Left ventricle myocardium superior (tissue), 1 donor: Measurements from ENCODE around the gene ADRA1B. TPM values are rescaled to one million over a fixed set of nuclear protein-coding genes. Genes with fewer than 3 reads are reported as not detected.

Experiments used
- ATAC-seq: fragments of 200-7000 bp; cut with Tn5 transposase; one replicate; pipeline ENCODE4 v1.9.1; 2020; ENCODE audit warnings: mild to moderate bottlenecking, moderate library complexity
- DNase-seq: peaks from one replicate; pipeline ENCODE4 v3.0.0-alpha.2; 2020
- intact Hi-C: fragments of 100-400 bp; cut with micrococcal nuclease; formaldehyde crosslinking; loops from one replicate; pipeline ENCODE4 v1.11.0; 2022
- total RNA-seq: library from RNA; stranded (reverse); fragmentation: NEBNext Ultra II Directional; extraction: Animal tissue kit (Norgen Biotek cat#: 25700); gene quantifications from one replicate; pipeline ENCODE4 v1.2.1, GENCODE V29; 2021
- donor health status: DM: no; HTN: yes; CAD: no; lungs with severe emphysema.

ADRA1B gene
- total RNA-seq, 1 donor from 2014 or later: 1.4 TPM

DNA sequence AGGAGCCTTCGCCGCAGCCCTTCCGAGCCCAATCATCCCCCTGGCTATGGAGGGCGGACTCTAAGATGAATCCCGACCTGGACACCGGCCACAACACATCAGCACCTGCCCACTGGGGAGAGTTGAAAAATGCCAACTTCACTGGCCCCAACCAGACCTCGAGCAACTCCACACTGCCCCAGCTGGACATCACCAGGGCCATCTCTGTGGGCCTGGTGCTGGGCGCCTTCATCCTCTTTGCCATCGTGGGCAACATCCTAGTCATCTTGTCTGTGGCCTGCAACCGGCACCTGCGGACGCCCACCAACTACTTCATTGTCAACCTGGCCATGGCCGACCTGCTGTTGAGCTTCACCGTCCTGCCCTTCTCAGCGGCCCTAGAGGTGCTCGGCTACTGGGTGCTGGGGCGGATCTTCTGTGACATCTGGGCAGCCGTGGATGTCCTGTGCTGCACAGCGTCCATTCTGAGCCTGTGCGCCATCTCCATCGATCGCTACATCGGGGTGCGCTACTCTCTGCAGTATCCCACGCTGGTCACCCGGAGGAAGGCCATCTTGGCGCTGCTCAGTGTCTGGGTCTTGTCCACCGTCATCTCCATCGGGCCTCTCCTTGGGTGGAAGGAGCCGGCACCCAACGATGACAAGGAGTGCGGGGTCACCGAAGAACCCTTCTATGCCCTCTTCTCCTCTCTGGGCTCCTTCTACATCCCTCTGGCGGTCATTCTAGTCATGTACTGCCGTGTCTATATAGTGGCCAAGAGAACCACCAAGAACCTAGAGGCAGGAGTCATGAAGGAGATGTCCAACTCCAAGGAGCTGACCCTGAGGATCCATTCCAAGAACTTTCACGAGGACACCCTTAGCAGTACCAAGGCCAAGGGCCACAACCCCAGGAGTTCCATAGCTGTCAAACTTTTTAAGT, 819 bp downstream of the ADRA1B start:
- DNase-seq (no peak), ATAC-seq (peak; percentile 2)
- intact Hi-C loops: loop anchor here (10.0 kb wide), 2 partner anchors 402 to 472 kb away; no protein-coding TSS in a partner anchor

DNA sequence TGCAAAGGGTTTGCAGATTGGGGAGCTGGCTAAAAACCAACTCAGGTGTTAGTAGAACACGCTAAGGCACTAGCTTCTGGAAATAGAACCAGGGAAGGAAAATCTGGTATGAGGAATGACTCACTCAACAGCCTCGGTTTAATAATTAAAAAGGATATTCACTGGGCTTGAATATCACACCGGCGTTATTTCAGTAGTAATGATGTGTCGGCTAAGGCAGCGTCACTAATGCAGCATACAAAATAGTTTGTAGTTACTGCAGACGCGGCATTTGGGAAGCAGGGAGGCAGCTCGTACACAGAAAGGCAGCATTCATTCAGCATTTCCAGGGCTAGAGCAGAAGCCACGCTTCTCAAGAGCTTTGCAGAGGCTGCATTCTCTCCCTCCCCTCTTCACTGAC, 1.7 kb downstream of the ADRA1B start:
- DNase-seq: no peak
- intact Hi-C loops: loop anchor here (10.0 kb wide), 2 partner anchors 403 to 473 kb away; no protein-coding TSS in a partner anchor
- ATAC-seq: peak; percentile 7

GRCh38 chr5:159921721-159922120, 5.4 kb downstream of the ADRA1B start:
- intact Hi-C loops: no loop called here
- ATAC-seq: no peak

GRCh38 chr5:159923008-159923407, 6.7 kb downstream of the ADRA1B start:
- DNase-seq (no peak), ATAC-seq (no peak)
- intact Hi-C loops: no loop called here

More at GRCh38 chr5:159921721-159922120, 5.4 kb downstream of the ADRA1B start:
- no peak for DNase-seq

DNA sequence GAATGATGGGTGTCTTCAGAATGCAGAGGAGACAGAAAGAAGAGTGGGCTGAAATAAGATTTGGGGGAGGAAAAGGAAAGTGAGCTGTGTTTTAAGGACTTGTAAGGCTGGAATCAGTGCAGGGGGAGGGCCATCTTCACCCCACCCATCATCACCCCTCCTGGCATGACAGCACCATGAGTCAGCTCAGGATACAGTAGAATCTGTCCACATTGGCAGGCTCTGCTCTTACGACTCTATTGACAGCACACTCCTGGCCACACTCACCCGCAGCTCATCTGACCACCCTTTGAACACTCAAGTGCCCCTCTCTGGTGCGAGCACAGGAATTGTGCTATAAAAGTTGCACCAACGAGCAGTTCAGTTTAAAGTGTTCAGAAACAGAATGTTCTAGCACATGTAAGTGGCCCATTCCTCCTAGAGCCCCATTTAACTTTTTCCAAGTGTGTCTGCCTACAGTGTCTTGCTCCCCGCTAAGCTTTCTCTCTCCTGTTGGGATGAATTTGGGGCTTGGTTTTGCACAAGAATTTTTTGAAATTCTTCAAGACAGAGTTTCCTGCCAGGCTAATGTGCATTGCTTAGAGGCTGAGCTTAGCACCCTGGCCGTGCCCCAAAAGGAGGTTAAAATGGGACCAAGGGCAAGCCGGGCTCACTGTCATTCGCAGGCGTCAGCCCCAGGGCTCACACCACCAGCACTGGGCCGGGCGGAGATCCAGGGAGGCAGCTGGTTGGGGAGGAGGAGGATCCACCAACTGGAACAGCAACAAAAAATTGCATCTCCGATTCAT, 12.0 kb downstream of the ADRA1B start:
- DNase-seq: peak; percentile 79
- peak; percentile 95 for ATAC-seq
- intact Hi-C loops: no loop called here

DNA sequence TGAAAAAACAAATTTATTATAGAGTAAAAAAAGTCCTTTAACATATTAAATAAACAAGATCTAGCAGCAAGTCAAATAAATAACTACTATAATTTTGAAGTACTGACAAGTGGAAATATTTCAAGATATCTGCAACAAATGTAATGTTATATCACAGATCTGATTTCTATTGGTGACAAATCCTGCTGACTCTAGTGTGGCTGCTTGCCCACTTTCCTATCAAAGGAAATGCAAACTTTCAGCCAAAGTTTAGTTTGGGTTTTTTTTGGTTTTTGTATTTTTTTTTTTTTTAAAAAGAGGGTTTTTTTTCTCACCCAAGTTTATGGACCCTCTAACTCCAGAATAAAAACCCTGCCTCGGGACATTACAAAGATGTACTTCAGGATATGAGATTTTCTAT, 12.9 kb downstream of the ADRA1B start:
- ATAC-seq (no peak), DNase-seq (no peak)
- intact Hi-C loops: no loop called here

- DNase-seq (no peak), ATAC-seq (peak; percentile 57)
- intact Hi-C loops: no loop called here
These were observed 17.5 kb downstream of the ADRA1B start for GRCh38 chr5:159933531-159934485.

- intact Hi-C loops: no loop called here
- no peak for DNase-seq
- ATAC-seq: no peak
These were observed 19.7 kb downstream of the ADRA1B start for GRCh38 chr5:159935946-159936345.

- intact Hi-C loops: no loop called here
- no peak for DNase-seq
- ATAC-seq: peak; percentile 68
These were observed 20.5 kb downstream of the ADRA1B start for GRCh38 chr5:159936686-159937329.

- intact Hi-C loops: no loop called here
- no peak for DNase-seq
- ATAC-seq: no peak
These were observed 21.3 kb downstream of the ADRA1B start for GRCh38 chr5:159937580-159937979.

- DNase-seq (no peak), ATAC-seq (no peak)
- intact Hi-C loops: no loop called here
These were observed 27.0 kb downstream of the ADRA1B start for GRCh38 chr5:159943326-159943725.

DNA sequence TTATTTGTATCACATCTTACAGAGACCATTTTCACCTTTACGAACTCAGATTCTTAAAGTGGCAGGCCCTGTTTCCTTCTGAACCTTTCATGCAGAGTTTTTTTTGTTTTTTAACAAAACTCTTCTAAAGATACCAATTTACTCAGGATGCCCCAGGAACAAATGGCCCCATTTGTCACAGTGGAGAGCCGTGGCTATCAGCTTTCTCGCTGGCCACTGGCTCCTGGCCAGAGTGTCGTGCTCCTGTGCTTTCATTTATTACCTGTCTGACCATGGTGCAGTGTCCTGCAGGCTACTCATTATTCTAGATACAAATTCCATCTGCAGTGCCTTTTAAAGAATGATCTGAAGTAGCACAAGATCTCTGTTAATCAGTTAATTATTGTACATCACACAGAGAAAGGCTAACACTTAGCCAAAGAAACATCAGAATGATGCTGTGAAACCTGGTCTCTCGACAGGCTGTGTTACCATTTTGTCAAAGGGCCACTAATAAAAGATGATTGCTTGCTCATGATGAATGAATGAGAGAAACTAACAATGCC, 27.8 kb downstream of the ADRA1B start:
- no peak for ATAC-seq
- intact Hi-C loops: no loop called here

DNA sequence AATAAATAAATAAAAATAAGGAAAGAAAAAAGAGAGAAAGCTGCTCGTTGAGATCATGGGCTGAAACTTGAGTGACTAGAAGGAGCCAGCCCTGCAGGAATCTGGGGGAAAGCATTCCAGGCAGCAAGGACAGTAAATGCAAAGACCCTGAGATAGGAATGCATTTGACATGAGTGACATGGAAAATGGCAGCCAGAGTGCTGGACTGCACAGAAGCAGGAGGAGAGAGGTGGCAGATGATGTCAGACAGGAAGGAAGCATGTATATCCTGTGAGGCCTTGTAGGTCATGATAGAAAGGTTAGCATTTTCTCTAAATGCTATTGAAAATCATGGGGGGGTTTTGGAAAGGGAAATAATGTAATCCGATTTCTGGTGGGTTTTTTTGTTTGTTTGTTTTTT, 29.1 kb downstream of the ADRA1B start:
- ATAC-seq (no peak), DNase-seq (no peak)
- intact Hi-C loops: no loop called here

More for the DNA sequence above, 27.8 kb downstream of the ADRA1B start:
- no peak for DNase-seq

DNA sequence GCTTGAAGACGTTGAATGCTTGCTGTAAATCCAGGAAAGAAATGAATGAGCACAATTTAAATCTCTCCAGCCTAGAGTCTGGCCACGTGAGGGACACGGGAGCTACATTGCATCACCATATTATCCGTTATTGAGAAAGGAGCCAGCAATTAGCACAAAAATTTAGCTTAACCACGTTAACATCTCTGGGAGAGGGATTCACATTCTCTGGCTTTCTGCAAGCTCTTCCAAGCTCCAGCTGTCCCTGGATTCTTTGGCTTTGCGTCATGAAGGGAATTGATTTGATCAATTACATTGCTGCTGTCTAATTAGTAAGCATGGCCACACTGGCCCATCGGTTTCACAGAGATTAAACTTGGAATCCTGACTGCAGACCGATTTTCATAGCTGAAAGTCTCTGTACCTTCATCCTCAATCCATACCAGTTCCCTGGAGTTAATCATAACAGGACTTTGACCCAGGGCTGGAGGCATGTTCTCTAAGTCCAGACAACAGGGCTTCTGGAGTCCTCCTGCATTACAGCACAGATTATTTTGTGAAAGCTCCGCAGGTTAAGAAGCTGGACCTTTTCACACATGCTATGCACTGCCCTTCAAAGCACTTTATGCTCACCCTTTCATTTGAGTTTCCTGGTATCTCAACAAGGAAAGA, 31.6 kb downstream of the ADRA1B start:
- DNase-seq (no peak), ATAC-seq (no peak)
- intact Hi-C loops: no loop called here

DNA sequence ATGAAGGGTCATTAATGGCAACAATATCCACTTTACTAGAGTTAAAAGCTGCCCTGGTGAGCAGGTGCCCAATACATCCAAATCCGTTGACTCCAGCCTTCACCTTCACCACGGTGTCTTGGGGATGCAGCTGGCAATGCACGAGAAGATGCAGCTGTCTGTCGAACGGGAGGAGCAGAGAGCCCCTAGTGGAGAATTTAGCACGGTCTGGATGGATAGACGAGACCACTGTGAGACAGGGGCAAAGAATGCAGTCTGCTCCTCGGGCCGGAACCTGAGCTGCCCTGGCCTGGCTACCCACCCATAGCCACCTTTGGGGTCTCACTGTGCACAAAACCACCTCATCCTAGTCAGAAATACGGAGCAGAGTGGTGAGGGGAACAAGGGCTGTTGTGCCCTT, 35.1 kb downstream of the ADRA1B start:
- intact Hi-C loops: no loop called here
- ATAC-seq: no peak
- no peak for DNase-seq

GRCh38 chr5:159951834-159952233, 35.6 kb downstream of the ADRA1B start:
- intact Hi-C loops: no loop called here
- ATAC-seq (no peak), DNase-seq (no peak)

GRCh38 chr5:159953609-159954008, 37.3 kb downstream of the ADRA1B start:
- ATAC-seq: no peak
- intact Hi-C loops: no loop called here

More at GRCh38 chr5:159953609-159954008, 37.3 kb downstream of the ADRA1B start:
- no peak for DNase-seq
